Measurements from ENCODE around the gene SHTN1. TPM values are rescaled to one million over a fixed set of nuclear protein-coding genes. Genes with fewer than 3 reads are reported as not detected.

Gene SHTN1
- total and polyA plus RNA-seq, 2 donors (not counting 1 experiment from before 2014, with no cell fraction given): 0.06 to 0.34 TPM

DNA sequence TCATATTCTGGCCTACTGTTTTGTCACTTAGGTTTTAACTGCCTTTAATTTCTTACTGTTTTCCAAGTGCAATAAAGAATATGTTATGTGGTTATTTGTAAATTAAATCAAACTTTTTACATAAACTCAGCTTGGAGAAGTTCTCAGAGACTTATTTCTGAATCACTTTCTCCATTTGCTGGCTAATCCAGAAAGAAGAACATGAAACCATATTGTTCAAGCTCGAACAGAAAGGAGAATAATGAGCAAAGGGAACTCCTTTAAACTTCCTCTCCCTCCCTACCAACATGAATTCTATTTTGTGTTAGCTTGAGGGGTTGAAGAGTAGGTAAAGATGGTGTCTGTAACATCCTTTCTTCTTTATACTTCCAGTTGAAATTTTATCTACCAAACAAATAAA is 52.3 kb downstream of the SHTN1 start:
- no peak for DNase-seq
- Histone ChIP-seq H3K27ac (ENCODE audit: low read length in 2 of 2) (no peak overlapping the region), H3K27me3 (replicated peaks in 1 of 4; ENCODE audit: control extremely low read depth in 1 of 4, control insufficient read depth in 3 of 4, insufficient read depth in 4 of 4, low read length in 3 of 4) (no peaks in the 10 kb centered on the region), H2AFZ (ENCODE audit: insufficient read depth, low read depth, low read length, poor library complexity, severe bottlenecking) (no peak overlapping the region), H3K36me3 (replicated peaks in 1 of 2; ENCODE audit: control extremely low read depth in 1 of 2, control insufficient read depth in 1 of 2, extremely low read depth in 1 of 2, insufficient read depth in 2 of 2, low read length in 1 of 2) (no peaks in the 10 kb centered on the region), H3K79me2 (ENCODE audit: control insufficient read depth, insufficient read depth, low read length) (no peaks in the 10 kb centered on the region), H3K4me1 (ENCODE audit: control insufficient read depth in 2 of 2, insufficient read depth in 2 of 2, low read length in 2 of 2) (no peaks in the 10 kb centered on the region), H3K9ac (ENCODE audit: low read length) (no peak overlapping the region), H3K4me2 (replicated peaks; ENCODE audit: low read depth, low read length, poor library complexity, severe bottlenecking) (no peak overlapping the region), H4K20me1 (ENCODE audit: control insufficient read depth, insufficient read depth, low read length, poor library complexity, severe bottlenecking) (no peaks in the 10 kb centered on the region), H3K9me3 (ENCODE audit: control extremely low read depth in 1 of 3, control insufficient read depth in 2 of 3, insufficient read depth in 1 of 3, low read length in 2 of 3) (no peaks in the 10 kb centered on the region), H3K4me3 (ENCODE audit: control extremely low read depth in 1 of 5, extremely low read depth in 1 of 5, insufficient read depth in 1 of 5, low read depth in 2 of 5, low read length in 4 of 5) (no peak overlapping the region)
- Mint-ChIP-seq H3K4me1 (no peaks in the 10 kb centered on the region), H3K9me3 (ENCODE audit: insufficient read depth) (no peaks in the 10 kb centered on the region), H3K27ac (no peak overlapping the region), H3K27me3 (peaks cover 9% of the 10 kb centered on the region), H3K4me3 (no peak overlapping the region)
- no peak for ATAC-seq (ENCODE audit: low read depth)
- TF ChIP-seq EZH2 (IDR thresholded peaks at IDR 0.05; ENCODE audit: borderline replicate concordance, insufficient read depth, low read depth, low read length, poor library complexity, severe bottlenecking): no peak
- TF ChIP-seq, protein P1, sequence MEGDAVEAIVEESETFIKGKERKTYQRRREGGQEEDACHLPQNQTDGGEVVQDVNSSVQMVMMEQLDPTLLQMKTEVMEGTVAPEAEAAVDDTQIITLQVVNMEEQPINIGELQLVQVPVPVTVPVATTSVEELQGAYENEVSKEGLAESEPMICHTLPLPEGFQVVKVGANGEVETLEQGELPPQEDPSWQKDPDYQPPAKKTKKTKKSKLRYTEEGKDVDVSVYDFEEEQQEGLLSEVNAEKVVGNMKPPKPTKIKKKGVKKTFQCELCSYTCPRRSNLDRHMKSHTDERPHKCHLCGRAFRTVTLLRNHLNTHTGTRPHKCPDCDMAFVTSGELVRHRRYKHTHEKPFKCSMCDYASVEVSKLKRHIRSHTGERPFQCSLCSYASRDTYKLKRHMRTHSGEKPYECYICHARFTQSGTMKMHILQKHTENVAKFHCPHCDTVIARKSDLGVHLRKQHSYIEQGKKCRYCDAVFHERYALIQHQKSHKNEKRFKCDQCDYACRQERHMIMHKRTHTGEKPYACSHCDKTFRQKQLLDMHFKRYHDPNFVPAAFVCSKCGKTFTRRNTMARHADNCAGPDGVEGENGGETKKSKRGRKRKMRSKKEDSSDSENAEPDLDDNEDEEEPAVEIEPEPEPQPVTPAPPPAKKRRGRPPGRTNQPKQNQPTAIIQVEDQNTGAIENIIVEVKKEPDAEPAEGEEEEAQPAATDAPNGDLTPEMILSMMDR (IDR thresholded peaks at IDR 0.05): no peak
- WGBS (ENCODE audit: insufficient coverage): no CpG with 5 or more reads among the region's 1 CpG
- POLR2A ChIA-PET: no interaction called here
- CTCF ChIA-PET: no interaction called here
- intact Hi-C loops (cut with micrococcal nuclease): no loop called here

DNA sequence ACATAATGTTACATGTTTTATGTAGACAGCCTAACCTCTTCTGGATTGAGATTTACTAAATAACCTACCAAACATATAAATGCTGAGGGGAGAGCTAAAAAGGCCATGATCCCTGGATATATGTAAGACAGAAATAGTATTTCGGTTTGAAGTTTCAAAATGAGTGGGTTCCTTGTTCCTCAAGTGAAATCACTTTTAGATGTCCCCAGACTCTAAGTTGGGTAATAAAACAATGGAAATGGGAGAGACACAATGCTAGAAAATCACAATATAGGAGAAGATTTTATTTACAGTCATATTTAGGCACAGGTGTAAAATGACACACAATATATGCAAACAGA is 56.5 kb downstream of the SHTN1 start:
- Mint-ChIP-seq H3K27ac (no peak overlapping the region), H3K4me1 (no peaks in the 10 kb centered on the region), H3K9me3 (ENCODE audit: insufficient read depth) (no peaks in the 10 kb centered on the region), H3K27me3 (peaks cover 5% of the 10 kb centered on the region), H3K4me3 (no peak overlapping the region)
- H3K9me3 ChIP-seq (ENCODE audit: control extremely low read depth in 1 of 3, control insufficient read depth in 2 of 3, insufficient read depth in 1 of 3, low read length in 2 of 3): no peaks in the 10 kb centered on the region
- TF ChIP-seq, protein P1 (IDR thresholded peaks at IDR 0.05): no peak
- TF ChIP-seq EZH2 (IDR thresholded peaks at IDR 0.05; ENCODE audit: borderline replicate concordance, insufficient read depth, low read depth, low read length, poor library complexity, severe bottlenecking): no peak
- no peak for ATAC-seq (ENCODE audit: low read depth)
- ChIA-PET CTCF (no interaction called here), POLR2A (no interaction called here)
- H4K20me1 ChIP-seq (ENCODE audit: control insufficient read depth, insufficient read depth, low read length, poor library complexity, severe bottlenecking): no peaks in the 10 kb centered on the region
- no peak for DNase-seq
- H3K36me3 ChIP-seq (replicated peaks in 1 of 2; ENCODE audit: control extremely low read depth in 1 of 2, control insufficient read depth in 1 of 2, extremely low read depth in 1 of 2, insufficient read depth in 2 of 2, low read length in 1 of 2): no peaks in the 10 kb centered on the region
- no peak overlapping the region for H3K27ac ChIP-seq (ENCODE audit: low read length in 2 of 2)
- intact Hi-C loops (cut with micrococcal nuclease): no loop called here
- no CpG with 5 or more reads among the region's 1 CpG for WGBS (ENCODE audit: insufficient coverage)
- no peaks in the 10 kb centered on the region for H3K79me2 ChIP-seq (ENCODE audit: control insufficient read depth, insufficient read depth, low read length)
- H3K4me3 ChIP-seq (ENCODE audit: control extremely low read depth in 1 of 5, extremely low read depth in 1 of 5, insufficient read depth in 1 of 5, low read depth in 2 of 5, low read length in 4 of 5): no peak overlapping the region
- H3K27me3 ChIP-seq (replicated peaks in 1 of 4; ENCODE audit: control extremely low read depth in 1 of 4, control insufficient read depth in 3 of 4, insufficient read depth in 4 of 4, low read length in 3 of 4): no peaks in the 10 kb centered on the region
- no peak overlapping the region for H3K9ac ChIP-seq (ENCODE audit: low read length)
- H3K4me1 ChIP-seq (ENCODE audit: control insufficient read depth in 2 of 2, insufficient read depth in 2 of 2, low read length in 2 of 2): no peaks in the 10 kb centered on the region
- H3K4me2 ChIP-seq (replicated peaks; ENCODE audit: low read depth, low read length, poor library complexity, severe bottlenecking): no peak overlapping the region
- H2AFZ ChIP-seq (ENCODE audit: insufficient read depth, low read depth, low read length, poor library complexity, severe bottlenecking): no peak overlapping the region

Measured in B cell (primary cell).